Lower leg skin (tissue), 4 donors: ENCODE data around the gene SIGLEC11. TPM values are rescaled to one million over a fixed set of nuclear protein-coding genes. Genes with fewer than 3 reads are reported as not detected.

Experiments used
- DNase-seq, 2 donors: peaks; one replicate each; pipeline ENCODE4 v3.0.0-alpha.2; 2019; ENCODE audit warnings: low spot score in 2 of 2
- H3K4me3 ChIP-seq: fragments of 200-600 bp; sonication (generic); 2 replicates; pipeline ENCODE4 v1.5.1; 2017; ENCODE audit warnings: mild to moderate bottlenecking, low read depth; ENCODE audit not compliant: poor library complexity, severe bottlenecking
- POLR2A ChIP-seq, 2 donors: fragments of 450-650 bp; IDR thresholded peaks; one replicate each; pipeline ENCODE4 v1.6.1; 2016 to 2017; ENCODE audit warnings: antibody characterized with exemption in 2 of 2, mild to moderate bottlenecking in 1 of 2, moderate library complexity in 1 of 2
- WGBS, 2 donors: methylation state at CpG; one replicate each; pipeline ENCODE4 v1.1.5; 2018; 5-methylcytosine and 5-hydroxymethylcytosine counted together
- intact Hi-C: fragments of 100-400 bp; cut with DNase I; formaldehyde crosslinking; loops from one replicate; pipeline ENCODE4 v1.15.0; 2023; ENCODE audit warnings: low total_unique reads
- total RNA-seq, 4 donors: library from RNA; depleted of rRNA; stranded (reverse); fragments of >200 nt; gene quantifications; one replicate each; pipeline ENCODE4 v1.1.0, GENCODE V29; 2016
- TF ChIP-seq, protein P1 (sequence below), 3 donors: fragments of 450-650 bp; IDR thresholded peaks; one replicate each; pipeline ENCODE4 v1.5.1; 2016; ENCODE audit warnings: antibody characterized with exemption in 3 of 3, mild to moderate bottlenecking in 3 of 3, moderate library complexity in 2 of 3

The SIGLEC11 gene
- total RNA-seq, 4 donors from 2014 or later = 0.13 to 0.63 TPM; not detected in 2

DNA sequence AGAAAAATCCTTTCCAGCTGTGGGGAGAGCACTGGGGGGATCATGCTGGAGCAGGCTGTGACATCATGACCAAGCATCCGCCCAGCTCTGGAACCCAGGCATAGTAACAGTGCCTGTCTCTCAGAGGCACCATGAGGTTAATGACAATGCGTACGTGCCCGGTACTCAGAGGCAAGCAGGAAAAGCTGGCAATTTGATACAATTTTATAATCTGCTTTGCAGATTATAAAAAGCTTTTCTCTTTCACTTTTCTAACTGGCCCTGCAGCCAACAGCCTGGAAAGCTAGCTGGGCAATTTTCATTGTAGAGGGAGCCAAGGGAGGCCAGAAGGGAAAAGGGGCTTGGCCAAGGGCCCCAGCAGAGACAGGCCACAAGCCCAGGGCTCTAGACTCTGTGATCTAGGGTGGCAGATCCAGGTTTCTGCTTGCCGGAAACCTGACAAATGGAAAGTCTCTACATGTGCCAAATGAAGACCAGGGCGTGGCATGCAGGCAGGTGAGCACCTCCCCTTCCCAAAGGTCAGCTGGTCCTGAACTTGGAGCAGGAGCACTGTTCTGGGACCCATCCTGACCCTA is 41.5 kb upstream of the SIGLEC11 start:
- 60 to 73% methylated on average over 6 of the region's 6 CpGs for WGBS, 2 donors
- no peak overlapping the region for H3K4me3 ChIP-seq
- no peak for DNase-seq
- no peak for TF ChIP-seq POLR2A (IDR thresholded peaks at IDR 0.05)
- TF ChIP-seq, protein P1, sequence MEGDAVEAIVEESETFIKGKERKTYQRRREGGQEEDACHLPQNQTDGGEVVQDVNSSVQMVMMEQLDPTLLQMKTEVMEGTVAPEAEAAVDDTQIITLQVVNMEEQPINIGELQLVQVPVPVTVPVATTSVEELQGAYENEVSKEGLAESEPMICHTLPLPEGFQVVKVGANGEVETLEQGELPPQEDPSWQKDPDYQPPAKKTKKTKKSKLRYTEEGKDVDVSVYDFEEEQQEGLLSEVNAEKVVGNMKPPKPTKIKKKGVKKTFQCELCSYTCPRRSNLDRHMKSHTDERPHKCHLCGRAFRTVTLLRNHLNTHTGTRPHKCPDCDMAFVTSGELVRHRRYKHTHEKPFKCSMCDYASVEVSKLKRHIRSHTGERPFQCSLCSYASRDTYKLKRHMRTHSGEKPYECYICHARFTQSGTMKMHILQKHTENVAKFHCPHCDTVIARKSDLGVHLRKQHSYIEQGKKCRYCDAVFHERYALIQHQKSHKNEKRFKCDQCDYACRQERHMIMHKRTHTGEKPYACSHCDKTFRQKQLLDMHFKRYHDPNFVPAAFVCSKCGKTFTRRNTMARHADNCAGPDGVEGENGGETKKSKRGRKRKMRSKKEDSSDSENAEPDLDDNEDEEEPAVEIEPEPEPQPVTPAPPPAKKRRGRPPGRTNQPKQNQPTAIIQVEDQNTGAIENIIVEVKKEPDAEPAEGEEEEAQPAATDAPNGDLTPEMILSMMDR (IDR thresholded peaks at IDR 0.05) = no peak
- intact Hi-C loops = no loop called here

DNA sequence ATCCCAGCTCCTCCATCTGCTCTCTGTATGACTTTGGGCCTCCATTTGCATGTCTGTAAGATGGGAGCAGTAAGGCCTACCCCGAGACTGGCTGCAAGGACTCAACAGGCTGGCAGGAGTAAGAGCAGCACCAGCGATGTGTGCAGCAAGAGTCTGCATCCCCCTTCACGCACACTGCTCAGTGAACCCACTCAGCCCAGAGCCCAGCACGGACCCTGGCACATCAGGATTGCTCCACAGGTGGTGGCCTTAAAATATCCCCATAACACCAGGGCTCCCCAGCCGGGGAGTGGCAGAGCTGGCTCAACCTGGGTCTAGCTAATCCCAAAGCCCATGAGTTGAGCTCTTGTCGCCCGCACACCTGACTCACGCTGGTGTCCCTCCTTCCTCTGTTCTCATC is 40.8 kb upstream of the SIGLEC11 start:
- H3K4me3 ChIP-seq = no peak overlapping the region
- TF ChIP-seq, protein P1 (IDR thresholded peaks at IDR 0.05) = no peak
- no peak for DNase-seq
- WGBS, 2 donors = 93 to 98% methylated on average over 8 of the region's 8 CpGs
- intact Hi-C loops = no loop called here

DNA sequence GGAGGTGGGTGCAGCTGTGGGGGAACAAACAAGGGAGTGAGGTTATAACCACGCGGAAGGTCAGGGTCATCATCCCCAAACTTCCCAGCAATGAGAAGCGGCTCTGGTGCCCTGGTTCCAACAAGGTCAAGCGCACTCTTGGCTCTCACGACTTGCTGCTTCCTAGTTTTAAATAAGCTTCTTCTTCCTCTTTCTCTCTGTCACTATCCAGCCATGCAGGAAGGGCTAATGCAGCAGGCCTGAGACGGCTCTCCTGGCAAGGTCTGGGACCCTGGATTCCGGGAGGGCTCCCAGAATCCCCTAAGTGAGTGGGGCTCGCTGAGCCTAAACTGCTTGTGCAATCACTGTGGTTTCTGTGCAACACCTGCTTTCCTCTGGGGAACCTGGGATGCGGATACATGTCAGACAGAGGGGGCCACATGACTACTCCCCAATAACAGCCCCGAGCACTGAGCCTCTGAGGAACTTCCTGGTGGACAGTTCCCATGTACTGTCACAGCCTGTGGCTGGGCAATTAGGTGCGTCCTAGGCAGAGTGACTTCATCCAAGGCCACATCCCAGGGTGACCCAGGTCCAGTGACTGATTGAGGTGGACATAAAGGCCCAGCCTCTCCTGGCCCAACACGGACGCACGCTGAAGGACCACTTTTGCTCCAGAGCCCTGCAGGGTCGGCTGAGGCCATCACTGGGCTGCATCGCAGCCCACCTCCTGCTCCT is 40.0 kb upstream of the SIGLEC11 start:
- TF ChIP-seq, protein P1 (IDR thresholded peaks at IDR 0.05) = no peak
- TF ChIP-seq POLR2A (IDR thresholded peaks at IDR 0.05) = no peak
- DNase-seq = no peak
- H3K4me3 ChIP-seq = no peak overlapping the region
- 91 to 92% methylated on average over 14 to 16 of the region's 16 CpGs for WGBS, 2 donors
- intact Hi-C loops = no loop called here

DNA sequence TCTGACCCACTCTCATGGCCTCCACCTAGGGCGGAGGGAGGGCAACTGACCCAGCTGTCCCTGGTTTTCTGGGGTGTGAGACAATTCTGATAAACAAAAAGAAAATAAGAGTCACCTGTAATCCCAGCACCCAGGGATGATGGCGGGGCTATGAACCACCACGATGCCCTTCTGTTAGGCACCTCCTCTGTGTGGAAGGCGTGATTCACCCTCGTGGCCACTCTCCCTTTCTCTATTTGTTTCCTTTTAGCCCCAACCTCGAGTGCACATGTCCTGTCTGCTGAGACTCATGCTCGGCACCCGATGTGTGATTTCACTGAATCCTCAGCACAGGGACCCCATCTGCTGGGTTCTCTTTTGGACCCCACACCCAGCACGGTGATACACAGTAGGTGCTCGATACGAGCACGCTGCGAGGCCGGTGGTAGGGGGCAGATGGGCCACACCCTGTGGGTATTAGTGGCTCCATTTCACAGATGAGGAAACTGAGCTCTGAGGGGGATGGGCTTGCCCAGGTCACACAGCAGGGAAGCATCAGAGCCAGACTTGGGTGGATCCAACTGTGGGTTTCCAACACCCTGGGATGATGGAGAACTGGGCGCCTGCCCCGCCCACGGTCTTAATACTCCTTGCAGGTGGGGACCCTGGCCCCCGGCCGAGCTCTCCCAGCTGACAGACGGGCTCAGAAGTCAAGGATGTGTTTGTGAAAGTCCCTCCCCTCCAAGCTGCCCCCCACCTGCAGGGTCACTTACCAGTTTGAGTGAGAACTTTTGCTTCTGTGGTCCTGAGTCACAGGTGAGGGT is 39.3 kb upstream of the SIGLEC11 start:
- DNase-seq = no peak
- WGBS, 2 donors = 89 to 95% methylated on average over 20 of the region's 20 CpGs
- intact Hi-C loops = no loop called here
- TF ChIP-seq POLR2A (IDR thresholded peaks at IDR 0.05) = no peak
- TF ChIP-seq, protein P1 (IDR thresholded peaks at IDR 0.05) = no peak
- no peak overlapping the region for H3K4me3 ChIP-seq

DNA sequence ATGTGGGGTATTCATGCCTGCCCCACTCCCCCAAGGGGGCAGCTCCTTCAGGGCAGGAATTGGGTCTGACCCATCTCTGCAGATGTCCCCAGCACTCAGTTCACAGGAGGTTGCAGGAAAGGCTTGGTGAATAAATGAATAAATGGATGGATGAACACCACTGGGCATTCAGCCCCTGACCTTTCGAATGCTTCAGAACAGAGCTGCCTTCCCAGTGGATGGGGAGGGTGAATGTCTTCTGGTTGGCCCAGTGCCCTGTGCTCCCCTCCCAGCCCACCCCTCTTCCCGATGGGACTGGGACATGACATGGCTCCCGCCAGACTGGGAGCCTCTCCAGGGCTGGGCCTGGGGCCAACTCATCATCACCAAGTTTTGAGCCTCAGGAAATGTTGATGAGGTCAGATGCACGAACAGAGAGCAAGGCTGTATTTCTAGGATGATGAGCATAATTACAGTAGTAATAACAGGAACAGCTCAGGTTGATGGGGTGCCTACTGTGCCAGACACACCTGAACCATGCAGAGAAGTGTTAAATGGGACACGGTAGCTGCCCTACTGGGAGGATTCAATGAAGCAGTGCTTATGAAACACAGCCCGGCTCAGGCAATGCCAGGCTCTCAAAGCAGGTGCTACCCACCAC is 38.5 kb upstream of the SIGLEC11 start:
- no peak overlapping the region for H3K4me3 ChIP-seq
- TF ChIP-seq, protein P1 (IDR thresholded peaks at IDR 0.05) = no peak
- TF ChIP-seq POLR2A (IDR thresholded peaks at IDR 0.05) = no peak
- intact Hi-C loops = no loop called here
- no peak for DNase-seq
- WGBS, 2 donors = 55 to 57% methylated on average over 6 of the region's 6 CpGs
